Measurements from ENCODE around the gene WIPI1. TPM values are rescaled to one million over a fixed set of nuclear protein-coding genes. Genes with fewer than 3 reads are reported as not detected.
A peak's percentile ranks its signal among the peaks of the same experiment; 100 is the strongest.

The WIPI1 gene
- total RNA-seq, 1 donor from 2014 or later: 98.0 TPM

GRCh38 chr17:68439656-68440290 is 17.5 kb downstream of the WIPI1 start:
- Mint-ChIP-seq H3K4me3 (ENCODE audit: unreplicated experiment) (no peak overlapping the region), H3K9me3 (ENCODE audit: unreplicated experiment) (no peaks in the 10 kb centered on the region), H3K27ac (ENCODE audit: unreplicated experiment) (peak overlapping the region; percentile 95), H3K36me3 (ENCODE audit: low read depth, unreplicated experiment) (peaks cover 21% of the 10 kb centered on the region), H3K27me3 (ENCODE audit: unreplicated experiment) (peaks cover 5% of the 10 kb centered on the region), H3K4me1 (ENCODE audit: unreplicated experiment) (peaks cover 69% of the 10 kb centered on the region)
- DNase-seq (ENCODE audit: low spot score): no peak
- no peak for TF ChIP-seq CTCF (IDR thresholded peaks at IDR 0.05; ENCODE audit: unreplicated experiment)

GRCh38 chr17:68437979-68438822 is 19.1 kb downstream of the WIPI1 start:
- H3K4me3 Mint-ChIP-seq (ENCODE audit: unreplicated experiment): peak overlapping the region; percentile 22
- peaks cover 5% of the 10 kb centered on the region for H3K27me3 Mint-ChIP-seq (ENCODE audit: unreplicated experiment)
- no peaks in the 10 kb centered on the region for H3K9me3 Mint-ChIP-seq (ENCODE audit: unreplicated experiment)
- H3K36me3 Mint-ChIP-seq (ENCODE audit: low read depth, unreplicated experiment): peaks cover 29% of the 10 kb centered on the region
- DNase-seq (ENCODE audit: low spot score): peak; percentile 26
- peaks cover 67% of the 10 kb centered on the region for H3K4me1 Mint-ChIP-seq (ENCODE audit: unreplicated experiment)
- TF ChIP-seq CTCF (IDR thresholded peaks at IDR 0.05; ENCODE audit: unreplicated experiment): no peak
- peak overlapping the region; percentile 95 for H3K27ac Mint-ChIP-seq (ENCODE audit: unreplicated experiment)

- Mint-ChIP-seq H3K4me3 (ENCODE audit: unreplicated experiment) (peak overlapping the region; percentile 26), H3K4me1 (ENCODE audit: unreplicated experiment) (peaks cover 48% of the 10 kb centered on the region), H3K27ac (ENCODE audit: unreplicated experiment) (peak overlapping the region; percentile 49), H3K36me3 (ENCODE audit: low read depth, unreplicated experiment) (peaks cover 47% of the 10 kb centered on the region), H3K9me3 (ENCODE audit: unreplicated experiment) (no peaks in the 10 kb centered on the region), H3K27me3 (ENCODE audit: unreplicated experiment) (peaks cover 5% of the 10 kb centered on the region)
- peak; percentile 82 for DNase-seq (ENCODE audit: low spot score)
- peak; percentile 86 for TF ChIP-seq CTCF (IDR thresholded peaks at IDR 0.05; ENCODE audit: unreplicated experiment)
Observed at GRCh38 chr17:68435876-68436842, 21.1 kb downstream of the WIPI1 start.

- Mint-ChIP-seq H3K36me3 (ENCODE audit: low read depth, unreplicated experiment) (peaks cover 48% of the 10 kb centered on the region), H3K9me3 (ENCODE audit: unreplicated experiment) (no peaks in the 10 kb centered on the region), H3K4me1 (ENCODE audit: unreplicated experiment) (peaks cover 40% of the 10 kb centered on the region), H3K27ac (ENCODE audit: unreplicated experiment) (no peak overlapping the region), H3K27me3 (ENCODE audit: unreplicated experiment) (peaks cover 8% of the 10 kb centered on the region), H3K4me3 (ENCODE audit: unreplicated experiment) (no peak overlapping the region)
- no peak for DNase-seq (ENCODE audit: low spot score)
- TF ChIP-seq CTCF (IDR thresholded peaks at IDR 0.05; ENCODE audit: unreplicated experiment): no peak
Observed at GRCh38 chr17:68435361-68435760, 21.9 kb downstream of the WIPI1 start.
